ENCODE data around the gene P2RX3.
"Not testable (repeated sequence)": the region's sequence is repeated elsewhere in the genome, so short reads cannot be mapped to it uniquely, and the experiment has no call there.

The P2RX3 gene

DNA sequence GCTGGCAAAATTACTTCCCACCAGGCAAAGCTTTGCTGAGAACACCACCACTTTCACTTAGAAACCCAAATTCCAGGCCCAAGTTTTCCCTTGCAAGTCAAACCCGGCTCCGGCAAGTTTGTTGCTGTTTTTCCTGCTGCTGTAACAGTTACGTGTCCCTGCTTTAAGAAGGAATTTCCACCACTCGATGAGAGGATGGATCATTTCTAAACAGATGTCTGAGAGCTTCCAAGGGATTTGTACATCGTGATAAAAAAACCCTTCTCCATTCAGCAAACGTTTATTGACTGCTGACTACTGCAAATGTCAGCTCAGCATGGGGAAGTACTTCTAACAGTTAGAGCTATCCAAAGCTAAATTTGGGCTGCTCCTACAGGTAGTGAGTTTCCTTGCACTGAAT is 19.7 kb downstream of the P2RX3 start:
- FAIRE-seq (no peak), DNase-seq (ENCODE audit: insufficient read length, low spot score) (no peak)
- no peak for TF ChIP-seq PAX5 (IDR thresholded peaks at IDR 0.05; ENCODE audit: insufficient read depth, low read length, severe bottlenecking)
- no peak for TF ChIP-seq POU2F2 (IDR thresholded peaks at IDR 0.05; ENCODE audit: low read depth, low read length)
- no peak for TF ChIP-seq SPI1 (IDR thresholded peaks at IDR 0.05; ENCODE audit: low read depth, low read length)
- TF ChIP-seq POLR2AphosphoS5 (IDR thresholded peaks at IDR 0.05; ENCODE audit: low read depth, low read length), result no peak
- TF ChIP-seq TAF1 (IDR thresholded peaks at IDR 0.05; ENCODE audit: low read depth, low read length), result no peak
- TF ChIP-seq POLR2A (IDR thresholded peaks at IDR 0.05; ENCODE audit: low read depth, low read length), result no peak

DNA sequence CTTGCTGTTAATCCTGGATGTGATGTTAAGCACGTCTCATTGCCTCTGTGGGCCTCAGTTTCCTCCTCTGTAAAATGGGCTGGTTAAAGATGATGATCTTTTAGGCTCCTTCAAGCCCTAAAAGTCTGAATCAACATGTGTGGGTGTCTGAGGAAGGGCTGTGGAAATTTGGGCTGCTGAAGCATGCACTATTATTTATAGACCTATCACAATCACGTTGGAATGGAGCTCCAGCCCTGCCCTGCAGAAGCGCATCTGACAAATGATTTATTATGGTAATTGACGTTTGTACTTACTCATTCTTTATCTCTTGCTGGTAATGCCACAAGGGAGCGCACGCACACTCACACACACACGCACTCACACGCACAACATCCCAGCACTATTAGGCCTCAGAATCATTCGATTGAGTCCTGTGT is 20.4 kb downstream of the P2RX3 start:
- FAIRE-seq, result no peak

DNA sequence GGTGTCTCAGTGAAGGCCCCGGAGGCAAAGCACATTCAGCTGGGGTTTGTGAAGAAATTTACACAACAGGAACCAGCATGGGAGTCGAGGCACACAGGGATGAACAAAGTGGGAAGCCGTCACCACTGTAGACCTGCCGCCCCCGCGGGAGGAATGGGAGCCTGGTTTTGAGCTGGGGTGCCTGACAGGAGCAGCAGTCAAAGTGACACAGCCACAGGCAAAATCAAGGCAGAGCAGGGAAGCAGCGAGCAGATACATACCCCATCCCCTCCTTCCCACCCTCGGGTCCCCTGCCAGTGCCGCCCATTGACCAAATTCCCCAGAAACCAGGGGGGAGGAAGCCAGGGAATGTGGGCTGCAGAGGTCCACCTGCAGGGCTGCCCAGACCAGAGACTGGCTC is 20.8 kb downstream of the P2RX3 start:
- TF ChIP-seq SPI1 (IDR thresholded peaks at IDR 0.05; ENCODE audit: low read depth, low read length) (no peak), POLR2A (IDR thresholded peaks at IDR 0.05; ENCODE audit: low read depth, low read length) (no peak), PAX5 (IDR thresholded peaks at IDR 0.05; ENCODE audit: insufficient read depth, low read length, severe bottlenecking) (no peak), TAF1 (IDR thresholded peaks at IDR 0.05; ENCODE audit: low read depth, low read length) (no peak), POLR2AphosphoS5 (IDR thresholded peaks at IDR 0.05; ENCODE audit: low read depth, low read length) (no peak), POU2F2 (IDR thresholded peaks at IDR 0.05; ENCODE audit: low read depth, low read length) (no peak)
- FAIRE-seq (no peak), DNase-seq (ENCODE audit: insufficient read length, low spot score) (no peak)

More for the DNA sequence above, 20.4 kb downstream of the P2RX3 start:
- TF ChIP-seq POLR2A (IDR thresholded peaks at IDR 0.05; ENCODE audit: low read depth, low read length) (no peak), POU2F2 (IDR thresholded peaks at IDR 0.05; ENCODE audit: low read depth, low read length) (no peak), TAF1 (IDR thresholded peaks at IDR 0.05; ENCODE audit: low read depth, low read length) (no peak), POLR2AphosphoS5 (IDR thresholded peaks at IDR 0.05; ENCODE audit: low read depth, low read length) (no peak), PAX5 (IDR thresholded peaks at IDR 0.05; ENCODE audit: insufficient read depth, low read length, severe bottlenecking) (no peak), SPI1 (IDR thresholded peaks at IDR 0.05; ENCODE audit: low read depth, low read length) (no peak)
- DNase-seq (ENCODE audit: insufficient read length, low spot score), result no peak

DNA sequence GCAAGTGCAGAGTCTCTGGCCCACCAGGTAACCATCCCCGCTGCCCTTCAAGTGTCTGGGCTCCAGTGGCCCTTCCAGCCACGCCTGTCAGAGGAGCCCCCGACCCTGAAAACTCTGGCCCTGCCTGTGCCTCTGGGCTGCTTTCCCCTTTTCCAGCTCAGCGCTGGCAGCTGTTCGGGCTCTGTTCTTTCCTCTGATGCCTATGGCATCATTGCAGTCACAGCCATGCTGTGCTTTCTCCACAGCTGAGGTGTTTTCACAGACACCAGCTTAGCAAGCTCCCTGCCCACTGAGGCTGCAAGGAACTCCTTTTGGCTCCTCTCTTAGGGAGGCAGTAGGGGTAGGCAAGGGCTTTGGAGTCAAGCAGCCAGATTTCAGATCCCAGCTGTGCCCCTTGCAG is 21.2 kb downstream of the P2RX3 start:
- DNase-seq (ENCODE audit: insufficient read length, low spot score) (no peak), FAIRE-seq (no peak)
- TF ChIP-seq POLR2AphosphoS5 (IDR thresholded peaks at IDR 0.05; ENCODE audit: low read depth, low read length), result no peak
- TF ChIP-seq PAX5 (IDR thresholded peaks at IDR 0.05; ENCODE audit: insufficient read depth, low read length, severe bottlenecking), result no peak
- TF ChIP-seq SPI1 (IDR thresholded peaks at IDR 0.05; ENCODE audit: low read depth, low read length), result no peak
- TF ChIP-seq POU2F2 (IDR thresholded peaks at IDR 0.05; ENCODE audit: low read depth, low read length), result no peak
- TF ChIP-seq POLR2A (IDR thresholded peaks at IDR 0.05; ENCODE audit: low read depth, low read length), result no peak
- no peak for TF ChIP-seq TAF1 (IDR thresholded peaks at IDR 0.05; ENCODE audit: low read depth, low read length)

DNA sequence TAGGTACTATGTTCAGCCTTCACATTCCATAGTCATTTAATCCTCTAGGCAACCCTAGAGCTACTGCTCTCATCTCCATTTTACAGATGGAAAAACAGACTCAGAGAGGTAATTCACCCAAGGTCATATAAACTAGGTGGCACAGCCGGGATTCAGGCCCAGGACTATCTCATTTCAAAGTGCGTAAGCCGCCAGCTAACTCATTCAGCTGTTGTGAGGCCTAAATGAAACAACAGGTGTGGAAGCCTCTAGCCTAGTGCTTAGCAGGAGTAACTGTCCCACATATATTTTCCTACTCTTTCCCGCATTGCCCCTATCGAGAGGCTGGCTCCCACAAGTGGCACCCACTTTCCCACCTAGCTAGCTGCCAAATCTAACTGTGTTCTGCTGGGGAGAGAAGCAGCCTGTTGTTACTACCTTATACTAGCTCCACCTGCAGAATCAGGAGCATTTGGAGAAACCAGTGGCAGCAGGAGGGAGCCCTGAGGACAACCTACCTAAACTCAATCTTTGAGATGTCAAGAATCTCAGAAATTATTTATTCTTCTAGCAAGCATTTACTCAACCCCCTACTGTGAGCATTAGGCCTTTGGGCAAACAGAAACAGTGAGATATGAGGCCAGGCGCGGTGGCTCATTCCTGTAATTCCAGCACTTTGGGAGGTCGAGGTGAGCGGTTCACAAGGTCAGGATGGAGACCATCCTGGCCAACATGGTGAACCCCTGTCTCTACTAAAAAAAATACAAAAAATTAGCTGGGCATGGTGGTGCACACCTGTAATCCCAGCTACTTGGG is 21.9 kb downstream of the P2RX3 start:
- FAIRE-seq, result no peak
- TF ChIP-seq PAX5 (IDR thresholded peaks at IDR 0.05; ENCODE audit: insufficient read depth, low read length, severe bottlenecking), result no peak
- no peak for TF ChIP-seq POLR2A (IDR thresholded peaks at IDR 0.05; ENCODE audit: low read depth, low read length)
- TF ChIP-seq POU2F2 (IDR thresholded peaks at IDR 0.05; ENCODE audit: low read depth, low read length), result no peak
- TF ChIP-seq POLR2AphosphoS5 (IDR thresholded peaks at IDR 0.05; ENCODE audit: low read depth, low read length), result no peak
- TF ChIP-seq TAF1 (IDR thresholded peaks at IDR 0.05; ENCODE audit: low read depth, low read length), result no peak
- TF ChIP-seq SPI1 (IDR thresholded peaks at IDR 0.05; ENCODE audit: low read depth, low read length), result no peak
- DNase-seq (ENCODE audit: insufficient read length, low spot score), result no peak

DNA sequence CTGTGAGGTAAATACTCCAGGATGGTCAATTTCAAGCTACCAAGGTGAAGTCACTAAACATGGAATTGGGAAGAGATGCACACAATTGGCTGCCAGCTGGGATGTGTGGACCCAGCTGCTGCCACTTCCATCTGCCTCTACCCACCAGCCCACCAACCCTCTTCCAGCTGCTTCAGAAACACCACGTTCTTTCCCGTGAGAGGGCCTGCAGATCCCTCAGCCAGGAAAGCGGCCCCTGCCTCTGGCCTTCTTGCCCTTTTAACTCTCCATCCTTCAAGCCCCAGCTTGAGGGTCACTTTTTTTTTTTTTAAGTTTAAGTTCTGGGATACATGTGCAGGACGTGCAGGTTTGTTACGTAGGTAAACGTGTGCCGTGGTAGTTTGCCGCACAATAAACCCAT is 22.8 kb downstream of the P2RX3 start:
- no peak for TF ChIP-seq POLR2A (IDR thresholded peaks at IDR 0.05; ENCODE audit: low read depth, low read length)
- no peak for TF ChIP-seq POLR2AphosphoS5 (IDR thresholded peaks at IDR 0.05; ENCODE audit: low read depth, low read length)
- no peak for FAIRE-seq
- DNase-seq (ENCODE audit: insufficient read length, low spot score), result no peak

DNA sequence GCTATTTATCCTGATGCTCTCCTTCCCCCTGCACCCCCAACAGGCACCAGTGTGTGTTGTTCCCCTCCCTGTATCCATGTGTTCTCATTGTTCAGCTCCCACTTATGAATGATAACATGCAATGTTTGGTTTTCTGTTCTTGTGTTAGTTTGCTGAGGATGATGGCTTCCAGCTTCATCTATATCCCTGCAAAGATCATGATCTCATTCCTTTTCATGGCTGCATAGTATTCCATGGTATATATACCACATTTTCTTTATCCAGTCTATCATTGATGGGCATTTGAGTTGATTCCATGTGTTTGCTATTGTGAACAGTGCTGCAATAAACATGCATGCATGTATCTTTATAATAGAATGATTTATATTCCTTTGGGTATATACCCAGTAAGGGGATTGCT is 23.3 kb downstream of the P2RX3 start:
- FAIRE-seq; DNase-seq (ENCODE audit: insufficient read length, low spot score): not testable (repeated sequence)

DNA sequence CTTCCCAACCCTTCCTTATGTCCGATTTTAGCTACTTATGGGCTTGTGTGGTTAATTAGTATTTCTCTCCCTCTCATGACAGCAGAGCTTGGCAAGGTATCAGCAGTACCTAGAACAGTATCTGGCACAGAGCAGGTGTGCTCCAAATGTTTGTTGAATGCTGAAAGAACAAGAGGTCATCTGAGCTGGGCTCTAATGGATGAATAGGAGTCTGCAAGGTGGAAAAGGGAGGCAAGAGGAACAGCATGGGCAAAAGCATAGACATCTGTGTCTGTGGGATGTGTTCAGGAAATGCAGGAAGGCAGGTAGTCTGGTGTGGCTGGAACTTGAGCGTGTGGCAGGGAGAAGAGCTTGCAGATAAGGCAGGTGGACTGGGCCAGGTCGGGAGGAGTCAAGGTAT is 23.8 kb downstream of the P2RX3 start:
- TF ChIP-seq PAX5 (IDR thresholded peaks at IDR 0.05; ENCODE audit: insufficient read depth, low read length, severe bottlenecking), result no peak
- TF ChIP-seq POLR2A (IDR thresholded peaks at IDR 0.05; ENCODE audit: low read depth, low read length), result no peak
- TF ChIP-seq POLR2AphosphoS5 (IDR thresholded peaks at IDR 0.05; ENCODE audit: low read depth, low read length), result no peak
- no peak for TF ChIP-seq TAF1 (IDR thresholded peaks at IDR 0.05; ENCODE audit: low read depth, low read length)
- no peak for TF ChIP-seq POU2F2 (IDR thresholded peaks at IDR 0.05; ENCODE audit: low read depth, low read length)
- FAIRE-seq, result no peak
- DNase-seq (ENCODE audit: insufficient read length, low spot score), result no peak

DNA sequence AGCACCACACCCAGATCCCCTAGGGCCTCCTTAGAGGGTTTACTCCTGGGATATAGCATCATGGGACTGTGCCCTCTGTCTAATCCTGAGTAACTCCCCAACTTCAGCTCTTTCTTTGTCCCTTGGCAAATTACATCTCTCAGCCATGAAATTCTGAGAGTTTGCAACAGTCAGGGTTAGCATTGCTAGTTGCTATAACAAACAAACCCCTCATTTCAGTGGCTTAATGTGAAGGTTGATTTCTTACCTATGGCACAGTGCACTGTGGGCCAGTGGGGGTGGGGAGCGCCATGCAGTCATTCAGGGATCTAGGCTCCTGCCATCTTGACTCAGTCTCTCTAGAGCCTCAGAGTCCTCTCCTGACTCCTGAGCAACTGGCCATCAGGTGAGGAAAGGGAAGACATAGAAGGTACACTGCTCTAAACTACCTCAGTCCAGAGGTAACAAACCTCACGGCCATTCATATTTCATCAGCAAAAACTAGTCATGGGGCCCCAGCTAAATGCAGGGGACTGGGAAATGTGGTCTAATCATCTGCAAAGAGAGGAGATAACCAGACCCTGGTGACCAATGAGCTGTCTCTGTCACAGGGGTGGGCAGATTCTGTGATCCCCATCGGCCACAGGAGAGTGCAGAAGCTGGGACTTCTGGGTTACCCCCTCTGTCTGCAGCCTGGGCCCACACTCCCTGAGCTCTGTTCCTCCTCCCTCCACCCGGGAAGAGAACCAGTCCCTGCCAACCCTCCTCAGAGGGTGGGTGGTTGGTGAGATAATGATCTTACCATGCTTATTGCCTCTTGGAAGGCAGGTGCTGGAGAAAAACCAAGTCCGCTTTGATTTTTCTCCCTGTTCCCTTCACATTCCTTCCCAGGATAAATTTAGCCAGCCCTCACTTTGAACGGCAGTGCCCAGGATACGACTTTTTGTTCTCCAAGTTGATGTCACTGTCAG is 25.3 kb downstream of the P2RX3 start:
- FAIRE-seq (no peak), DNase-seq (ENCODE audit: insufficient read length, low spot score) (no peak)
- TF ChIP-seq POU2F2 (IDR thresholded peaks at IDR 0.05; ENCODE audit: low read depth, low read length), result no peak
